SK-N-MC (cell line): Measurements from ENCODE around the gene GPR158.

Experiments
- EZH2 ChIP-seq: fragments of 200-600 bp; sonication (generic); IDR thresholded peaks from one replicate; pipeline ENCODE4 v1.6.1; 2017; ENCODE audit warnings: antibody characterized with exemption
- FOXP2 ChIP-seq: optimal IDR thresholded peaks from 2 replicates; pipeline ENCODE3; 2011; ENCODE audit warnings: mild to moderate bottlenecking, moderate library complexity; ENCODE audit not compliant: insufficient read depth; ENCODE audit errors: extremely low read length, control extremely low read depth
- POLR2AphosphoS5 ChIP-seq: IDR thresholded peaks from 2 replicates; pipeline ENCODE4 v1.6.1; 2012; ENCODE audit warnings: mild to moderate bottlenecking, low read depth, low read length, borderline replicate concordance

DNA sequence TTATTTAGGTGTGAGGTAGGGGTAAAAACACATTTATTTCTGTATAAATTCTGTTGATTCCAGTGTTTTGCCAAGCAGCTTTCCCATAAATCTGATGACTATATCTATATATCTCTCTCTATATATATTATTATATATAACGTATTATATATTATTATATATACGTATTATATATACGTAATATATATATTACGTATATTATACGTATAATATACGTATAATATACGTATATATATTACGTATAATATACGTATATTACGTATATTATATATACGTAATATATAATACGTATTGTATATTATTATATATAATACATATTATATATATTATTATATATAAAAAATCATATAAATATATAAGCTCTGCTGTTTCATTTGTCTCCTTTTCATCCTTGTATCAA is 163.5 kb downstream of the GPR158 start:
- TF ChIP-seq EZH2 (no peak), POLR2AphosphoS5 (no peak), FOXP2 (no peak)
